GM18858 (cell line): ENCODE measurements around the gene SLC17A5.
"Not testable (repeated sequence)": the region's sequence is repeated elsewhere in the genome, so short reads cannot be mapped to it uniquely, and the experiment has no call there.

Source experiments
- ATAC-seq: cut with Tn5 transposase; IDR thresholded peaks from one replicate; pipeline ENCODE4 v1.9.1; 2021; ENCODE audit not compliant: unreplicated experiment

SLC17A5 gene

DNA sequence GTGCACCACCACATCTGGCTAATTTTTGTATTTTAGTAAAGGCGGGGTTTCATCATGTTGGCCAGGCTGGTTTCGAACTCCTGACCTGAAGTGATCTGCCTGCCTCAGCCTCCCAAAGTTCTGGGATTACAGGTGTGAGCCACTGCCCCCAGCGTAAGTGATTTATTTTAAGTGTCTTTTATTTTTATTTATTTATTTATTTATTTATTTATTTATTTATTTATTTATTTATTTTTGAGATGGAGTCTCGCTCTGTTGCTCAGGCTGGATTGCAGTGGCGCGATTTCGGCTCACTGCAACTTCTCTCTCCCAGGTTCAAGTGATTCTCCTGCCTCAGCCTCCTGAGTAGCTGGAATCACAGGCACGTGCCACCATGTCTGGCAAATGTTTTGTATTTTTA is 30.3 kb downstream of the SLC17A5 start:
- ATAC-seq: not testable (repeated sequence)

DNA sequence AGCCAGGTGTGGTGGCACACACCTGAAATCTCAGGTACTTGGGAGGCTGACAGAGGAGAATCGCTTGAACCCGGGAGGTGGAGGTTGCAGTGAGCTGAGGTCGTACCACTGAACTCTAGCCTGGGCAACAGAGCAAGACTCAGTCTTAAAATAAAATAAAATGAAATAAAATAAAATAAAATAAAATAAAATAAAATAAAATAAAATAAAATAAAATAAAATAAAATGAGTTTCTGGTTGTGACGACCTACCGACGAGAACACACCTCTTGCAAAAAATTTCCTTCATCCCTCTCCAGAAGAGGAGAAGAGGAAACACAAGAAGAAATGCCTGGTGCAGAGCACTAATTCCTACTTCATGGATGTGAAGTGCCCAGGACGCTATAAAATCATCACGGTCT is 35.7 kb downstream of the SLC17A5 start:
- ATAC-seq: not testable (repeated sequence)

DNA sequence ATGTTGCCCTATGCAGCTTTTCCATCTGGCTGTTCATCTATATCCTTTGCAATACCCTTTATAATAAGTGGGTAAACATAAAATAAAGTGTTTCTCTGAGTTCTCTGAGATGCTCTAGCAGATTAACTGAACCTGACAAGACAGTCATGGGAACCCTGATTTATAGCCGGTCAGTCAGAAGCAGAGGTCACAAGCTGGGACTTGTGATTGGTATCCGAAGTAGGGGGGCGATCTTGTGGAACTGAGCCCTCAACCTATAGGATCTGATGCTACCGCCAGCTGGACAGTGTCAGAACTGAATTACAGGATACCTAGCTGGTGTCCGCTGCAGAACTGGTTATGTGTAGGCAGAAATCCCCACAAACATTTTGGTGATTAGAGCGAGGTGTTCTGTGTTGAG is 39.0 kb downstream of the SLC17A5 start:
- ATAC-seq: no peak

DNA sequence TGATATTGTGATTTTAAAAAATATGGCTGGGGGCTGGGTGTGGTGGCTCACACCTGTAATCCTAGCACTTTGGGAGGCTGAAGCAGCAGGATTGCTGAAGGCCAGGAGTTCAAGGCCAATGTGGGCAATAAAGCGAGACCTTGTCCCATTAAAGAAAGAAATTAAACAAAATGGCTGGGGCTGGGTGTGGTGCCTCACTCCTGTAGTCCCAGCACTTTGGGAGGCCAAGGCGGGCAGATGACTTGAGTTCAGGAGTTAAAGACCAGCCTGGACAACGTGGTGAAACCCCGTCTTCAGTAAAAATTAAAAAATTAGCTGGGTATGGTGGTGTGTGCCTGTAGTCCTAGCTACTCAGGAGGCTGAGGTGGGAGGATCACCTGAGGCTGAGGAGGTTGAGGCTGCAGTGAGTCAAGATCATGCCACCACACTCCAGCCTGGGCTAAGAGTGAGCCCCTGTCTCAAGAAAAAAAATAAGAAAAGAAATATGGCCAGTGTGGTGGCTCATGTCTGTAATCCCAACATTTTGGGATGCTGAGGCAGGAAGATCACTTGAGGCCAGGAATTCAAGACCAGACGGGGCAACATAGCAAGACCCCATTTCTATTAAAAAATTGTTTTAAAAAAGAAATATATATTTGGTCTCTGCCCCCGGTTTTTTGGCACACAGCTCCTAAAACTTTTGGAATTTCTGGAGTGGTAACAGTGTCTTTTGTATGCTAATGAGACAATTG is 39.8 kb downstream of the SLC17A5 start:
- ATAC-seq: no peak

DNA sequence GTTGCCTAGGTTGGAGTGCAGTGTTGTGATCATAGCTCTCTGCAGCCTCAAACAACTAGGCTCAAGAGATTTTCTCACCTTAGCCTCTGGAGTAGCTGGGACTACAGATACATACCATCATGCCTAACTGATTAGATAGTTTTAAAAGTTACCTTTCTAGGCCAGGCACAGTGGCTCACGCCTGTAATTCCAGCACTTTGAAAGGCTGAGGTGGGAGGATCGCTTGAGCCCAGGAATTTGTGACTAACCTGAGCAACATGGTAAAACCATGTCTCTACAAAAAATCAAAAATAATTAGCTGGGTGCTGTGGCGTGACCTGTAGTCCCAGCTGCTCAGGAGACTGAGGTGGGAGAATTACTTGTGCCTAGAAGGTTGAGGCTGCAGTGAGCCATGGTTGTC is 41.2 kb downstream of the SLC17A5 start:
- ATAC-seq: no peak

DNA sequence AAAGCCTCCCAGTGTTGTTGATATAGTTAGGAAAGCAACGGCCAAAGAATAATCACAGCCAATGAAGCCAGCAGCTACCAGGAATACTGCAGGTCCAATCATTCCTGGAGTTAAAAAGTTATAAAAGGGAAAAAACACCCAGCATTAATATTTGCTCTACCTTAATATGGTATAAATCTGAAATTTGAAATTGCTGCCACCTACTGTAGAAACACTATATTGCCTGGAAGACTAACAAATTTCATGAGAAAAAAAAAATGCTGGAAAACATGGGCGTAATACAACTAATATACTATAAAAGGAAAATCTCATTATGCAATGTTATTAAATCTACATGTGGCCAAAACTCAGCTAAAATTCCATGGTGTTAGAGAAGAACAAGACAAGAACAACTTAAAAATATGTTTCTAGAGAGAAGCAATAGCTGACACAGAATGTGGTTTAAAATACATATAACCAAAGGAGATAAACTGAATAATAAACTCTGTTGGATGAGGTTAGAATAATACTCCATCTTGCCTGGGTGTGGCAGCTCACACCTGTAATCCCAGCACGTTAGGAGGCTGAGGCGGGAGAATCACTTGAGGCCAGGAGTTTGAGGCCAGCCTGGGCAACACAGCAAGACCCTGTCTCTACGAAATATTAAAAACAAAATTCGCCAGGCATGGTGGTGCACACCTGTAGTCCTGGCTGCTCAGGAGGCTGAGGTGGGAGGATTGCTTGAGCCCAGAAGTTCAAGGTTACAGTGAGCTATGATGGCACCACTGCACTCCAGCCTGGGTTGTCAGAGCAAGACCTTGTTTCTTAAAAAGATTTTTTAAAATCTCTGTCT is 43.1 kb downstream of the SLC17A5 start:
- peak; percentile 49 for ATAC-seq

DNA sequence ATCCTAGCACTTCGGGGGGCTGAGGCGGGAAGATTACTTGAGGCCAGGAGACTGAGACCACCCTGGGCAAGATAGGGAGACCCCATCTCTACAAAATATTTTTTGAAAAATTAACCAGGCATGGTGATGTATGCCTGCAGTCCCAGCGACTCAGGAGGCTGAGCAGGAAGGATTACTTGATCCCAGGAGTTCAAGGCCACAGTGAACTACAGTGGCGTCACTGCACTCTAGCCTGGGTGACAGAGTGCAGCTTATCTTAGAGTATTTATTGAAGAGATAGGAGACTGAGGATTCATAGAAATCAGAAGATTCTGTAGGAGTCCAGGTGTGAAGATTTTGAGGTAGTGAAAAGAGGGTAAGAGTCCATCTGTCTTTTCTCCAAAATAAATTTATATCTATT is 45.0 kb downstream of the SLC17A5 start:
- no peak for ATAC-seq

DNA sequence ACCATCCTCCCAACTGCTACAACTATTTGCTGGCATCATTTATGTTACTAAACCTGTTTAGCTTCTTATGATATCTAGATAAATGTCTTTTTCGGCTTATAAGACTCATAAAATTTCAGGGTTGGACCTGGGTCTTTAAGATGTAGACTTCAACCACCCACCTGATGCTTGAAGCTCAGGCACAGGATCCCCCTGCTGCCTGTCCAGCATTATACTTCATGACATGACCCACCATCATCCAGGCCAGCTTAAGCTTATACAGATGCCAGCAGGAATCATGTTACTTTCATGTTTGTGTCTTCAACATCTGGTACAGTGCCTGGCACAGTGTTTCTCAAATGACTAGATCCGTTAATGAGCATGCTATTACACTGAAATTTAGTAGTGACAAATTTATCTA is 47.4 kb downstream of the SLC17A5 start:
- no peak for ATAC-seq

DNA sequence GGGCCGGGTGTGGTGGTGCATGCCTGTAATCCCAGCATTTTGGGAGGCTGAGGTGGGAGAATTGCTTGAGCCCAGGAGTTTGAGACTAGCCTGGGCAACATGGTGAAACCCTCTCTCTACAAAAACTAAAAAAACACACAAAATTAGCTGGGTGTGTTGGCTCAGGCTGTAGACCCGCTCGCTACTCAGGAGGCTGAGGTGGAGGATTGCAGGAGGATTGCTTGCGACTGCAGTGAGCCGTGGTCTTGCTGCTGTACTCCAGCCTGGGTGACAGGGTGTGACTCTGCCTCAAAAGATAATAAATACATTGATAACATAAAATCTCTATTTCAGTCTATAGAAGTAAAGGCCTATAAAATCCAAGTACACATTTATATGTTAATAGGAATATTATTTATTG is 49.3 kb downstream of the SLC17A5 start:
- no peak for ATAC-seq

DNA sequence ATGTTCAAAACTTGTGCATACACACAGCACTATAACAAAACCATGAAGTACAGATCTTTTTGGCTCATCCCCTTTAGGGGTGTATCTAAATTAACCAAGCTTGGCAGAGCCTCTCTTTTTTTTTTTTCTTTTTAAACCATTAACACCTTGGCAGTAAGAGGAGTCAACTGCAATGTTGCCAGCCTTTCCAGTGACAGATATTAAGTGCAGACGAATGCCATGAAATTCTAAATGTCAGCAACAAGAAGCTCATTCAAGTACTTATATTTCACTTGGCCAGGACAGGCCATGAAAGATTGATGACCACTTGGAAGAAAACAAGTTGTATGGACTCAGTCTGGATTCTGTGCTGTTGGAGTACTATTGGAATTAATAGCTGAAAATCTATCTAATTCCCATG is 49.8 kb downstream of the SLC17A5 start:
- no peak for ATAC-seq

DNA sequence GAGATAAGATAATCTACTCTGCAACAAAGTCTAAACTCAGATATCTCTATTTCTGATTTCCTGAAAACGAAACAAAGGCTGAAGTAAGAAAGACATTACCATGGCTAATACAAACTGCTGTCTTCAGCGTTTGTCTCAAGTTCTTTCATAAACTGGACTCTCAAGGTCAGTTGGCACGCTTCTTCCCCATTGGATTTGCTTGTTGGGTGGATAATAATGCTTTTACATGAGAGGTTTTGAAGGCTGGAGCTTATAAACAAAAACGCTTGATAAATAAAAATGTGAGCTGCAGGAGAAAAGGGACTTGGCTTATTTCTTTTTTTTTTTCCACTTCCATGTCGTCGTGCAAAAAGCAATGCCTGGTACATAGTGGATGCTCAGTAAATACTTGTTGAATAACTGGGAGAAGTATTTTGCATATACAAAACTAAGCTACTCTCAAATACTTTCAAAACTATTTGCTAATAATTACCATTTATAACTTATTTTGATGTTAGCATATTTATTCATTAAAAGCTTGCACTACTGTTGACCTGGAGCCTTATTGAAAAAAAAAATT is 67.3 kb downstream of the SLC17A5 start:
- ATAC-seq: no peak

DNA sequence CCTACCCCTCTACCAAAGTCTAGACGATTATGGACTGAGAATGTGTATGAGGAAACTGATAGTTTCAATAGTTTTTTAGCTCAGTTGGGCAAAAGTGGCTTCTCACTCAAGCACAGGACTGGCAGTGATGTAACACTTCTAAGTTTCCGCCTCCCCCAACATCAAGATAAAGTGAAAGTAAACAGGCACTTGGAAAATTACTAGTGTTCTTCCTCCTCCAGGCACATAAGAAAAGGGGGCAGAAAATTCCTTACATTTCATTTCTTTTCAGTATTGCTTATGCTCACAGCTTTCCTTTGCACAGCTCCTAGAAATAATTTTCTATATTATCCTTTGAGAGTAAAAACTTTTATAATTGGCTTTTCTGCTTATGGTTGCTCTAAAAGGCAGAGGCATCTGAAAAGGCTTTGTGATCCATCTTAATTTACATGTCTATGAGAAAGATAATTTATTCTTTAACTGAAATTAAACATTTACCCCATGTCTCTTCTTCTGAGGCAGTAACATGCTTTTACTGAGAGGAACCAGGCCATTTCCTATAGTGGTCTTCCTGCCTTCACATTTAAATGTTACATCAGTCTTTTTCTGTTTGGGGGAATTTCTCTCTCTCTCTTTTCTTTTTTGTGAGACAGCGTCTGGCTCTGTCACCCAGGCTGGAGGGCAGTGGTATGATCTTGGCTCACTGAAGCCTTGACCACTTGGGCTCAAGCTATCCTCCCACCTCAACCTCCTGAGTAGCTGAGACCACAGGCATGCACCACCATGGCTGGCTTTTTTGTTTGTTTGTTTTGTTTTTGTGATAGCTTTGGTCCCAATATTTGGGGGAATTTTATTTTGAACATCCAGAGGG is 68.0 kb downstream of the SLC17A5 start:
- ATAC-seq: peak; percentile 83

DNA sequence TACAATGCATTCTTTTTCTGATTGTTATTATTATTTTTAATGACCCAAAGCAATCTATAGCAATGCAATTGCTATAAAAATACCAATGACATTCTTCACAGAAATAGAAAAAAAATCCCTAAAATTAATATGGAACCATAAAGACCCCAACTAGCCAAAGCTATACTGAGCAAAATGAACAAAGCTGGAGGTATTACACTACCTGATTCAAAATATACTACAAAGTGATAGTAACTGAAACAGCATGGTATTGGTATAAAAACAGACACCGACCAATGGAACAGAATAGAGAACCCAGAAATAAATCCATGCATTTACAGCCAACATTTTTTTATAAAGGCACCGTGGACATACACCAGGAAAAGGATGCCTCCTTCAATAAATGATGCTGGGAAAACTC is 72.5 kb downstream of the SLC17A5 start:
- no peak for ATAC-seq

DNA sequence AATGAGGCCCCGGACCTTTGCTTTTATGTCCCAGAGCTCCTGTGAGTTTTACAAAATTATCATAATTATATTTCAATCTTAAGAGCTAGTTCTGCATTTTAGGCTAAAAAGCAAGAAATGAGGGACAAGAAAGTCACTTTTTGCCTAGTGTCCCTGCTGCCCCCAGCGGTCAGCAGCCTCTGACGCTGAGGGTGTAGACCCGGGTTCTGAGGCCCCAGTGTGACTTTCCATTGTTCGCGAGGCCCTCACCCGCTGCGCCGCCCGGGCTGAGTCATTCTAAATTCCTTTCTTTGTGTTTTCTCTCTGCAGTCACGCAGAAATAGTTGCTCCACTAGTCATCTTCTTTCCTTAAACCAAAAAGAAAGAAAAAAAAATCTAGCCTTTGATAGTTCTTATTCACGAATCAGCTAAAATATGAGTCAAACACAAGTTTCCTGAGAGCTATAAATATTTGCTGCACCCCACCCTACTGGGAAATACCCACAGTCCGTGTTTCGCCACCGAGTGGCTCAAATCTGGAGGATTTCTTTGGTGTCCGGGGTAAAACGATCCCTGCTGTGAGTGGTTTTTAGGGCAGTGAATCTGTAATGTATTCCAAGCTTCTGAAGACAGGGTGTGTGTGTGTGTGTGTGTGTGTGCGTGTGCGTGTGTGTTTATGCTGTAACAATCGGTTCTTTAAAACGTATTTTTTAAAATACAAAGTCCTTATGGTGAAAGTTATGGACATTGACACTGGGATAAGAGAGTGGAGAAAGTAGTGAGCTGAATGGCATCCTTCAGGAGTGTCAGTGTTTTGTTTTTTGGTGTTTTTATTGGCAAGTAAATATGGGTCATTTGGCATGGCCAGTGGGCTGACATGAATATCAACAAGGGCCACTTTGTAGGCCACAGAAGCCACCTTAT is 73.3 kb downstream of the SLC17A5 start:
- peak; percentile 64 for ATAC-seq

DNA sequence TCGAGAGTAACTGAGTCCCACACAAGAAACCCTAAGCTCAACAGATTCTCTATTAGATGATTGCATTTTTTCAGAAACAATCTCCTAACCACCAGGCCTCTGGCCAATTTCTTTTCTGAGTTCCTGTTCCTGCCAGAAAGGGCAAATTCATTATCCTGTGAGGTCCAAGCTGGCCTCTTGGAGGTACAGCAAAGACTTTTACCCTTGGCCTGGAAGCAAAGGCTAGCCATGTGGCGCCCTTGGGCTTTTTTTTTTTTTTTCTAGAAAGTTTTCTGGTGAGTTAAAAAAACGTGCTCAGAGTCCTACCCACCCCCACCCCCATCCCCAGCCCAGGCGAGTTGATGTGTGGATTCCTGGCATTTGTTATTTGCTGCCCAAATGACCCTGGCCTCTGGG is 73.9 kb downstream of the SLC17A5 start:
- no peak for ATAC-seq

DNA sequence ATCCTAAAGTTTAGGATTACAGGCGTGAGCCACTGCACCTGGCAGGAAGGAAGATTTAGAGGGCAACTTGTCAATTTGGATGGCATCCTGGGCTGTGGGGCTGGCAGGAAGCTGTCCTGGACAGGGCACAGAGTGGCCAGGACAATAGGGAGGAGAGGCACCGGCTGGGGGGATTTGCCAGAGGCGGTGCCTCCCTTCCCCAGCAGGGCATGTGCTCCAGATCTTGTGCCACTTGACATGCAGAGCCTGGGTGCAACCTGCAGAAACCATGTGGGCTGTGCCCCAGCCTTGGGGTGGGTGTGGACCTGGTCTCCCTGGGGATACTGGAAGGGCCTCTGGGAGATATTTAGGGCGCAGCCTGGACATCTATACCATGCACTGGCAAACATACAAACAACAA is 74.4 kb downstream of the SLC17A5 start:
- ATAC-seq: no peak

DNA sequence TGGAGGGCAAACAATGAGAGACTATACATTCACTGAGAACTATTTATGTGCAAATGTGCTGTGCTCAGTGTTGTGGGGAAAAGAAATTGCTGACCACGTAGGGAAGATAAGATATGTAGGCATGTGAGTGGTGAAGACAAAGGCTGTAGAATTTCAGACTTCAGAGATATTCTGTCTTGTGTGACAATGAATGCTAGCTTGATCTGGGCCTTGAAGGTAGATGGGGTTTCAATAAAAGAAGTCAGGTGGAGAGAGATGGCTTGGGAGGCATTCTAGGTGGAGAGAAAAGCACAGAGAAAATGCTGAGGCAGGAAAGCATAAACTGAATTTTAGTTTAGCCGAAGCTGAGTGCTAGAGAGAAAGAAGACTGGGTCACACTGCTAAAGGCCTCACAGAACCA is 76.1 kb downstream of the SLC17A5 start:
- no peak for ATAC-seq

DNA sequence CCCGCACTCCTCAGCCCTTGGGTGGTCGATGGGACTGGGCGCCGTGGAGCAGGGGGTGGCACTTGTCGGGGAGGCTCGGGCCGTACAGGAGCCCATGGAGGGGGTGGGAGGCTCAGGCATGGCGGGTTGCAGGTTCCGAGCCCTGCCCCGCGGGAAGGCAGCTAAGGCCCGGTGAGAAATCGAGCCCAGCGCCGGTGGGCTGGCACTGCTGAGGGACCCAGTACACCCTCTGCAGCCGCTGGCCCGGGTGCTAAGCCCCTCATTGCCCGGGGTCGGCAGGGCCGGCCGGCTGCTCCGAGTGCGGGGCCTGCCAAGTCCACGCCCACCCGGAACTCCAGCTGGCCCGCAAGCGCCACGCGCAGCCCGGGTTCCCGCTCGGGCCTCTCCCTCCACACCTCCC is 81.3 kb downstream of the SLC17A5 start:
- ATAC-seq: not testable (repeated sequence)

DNA sequence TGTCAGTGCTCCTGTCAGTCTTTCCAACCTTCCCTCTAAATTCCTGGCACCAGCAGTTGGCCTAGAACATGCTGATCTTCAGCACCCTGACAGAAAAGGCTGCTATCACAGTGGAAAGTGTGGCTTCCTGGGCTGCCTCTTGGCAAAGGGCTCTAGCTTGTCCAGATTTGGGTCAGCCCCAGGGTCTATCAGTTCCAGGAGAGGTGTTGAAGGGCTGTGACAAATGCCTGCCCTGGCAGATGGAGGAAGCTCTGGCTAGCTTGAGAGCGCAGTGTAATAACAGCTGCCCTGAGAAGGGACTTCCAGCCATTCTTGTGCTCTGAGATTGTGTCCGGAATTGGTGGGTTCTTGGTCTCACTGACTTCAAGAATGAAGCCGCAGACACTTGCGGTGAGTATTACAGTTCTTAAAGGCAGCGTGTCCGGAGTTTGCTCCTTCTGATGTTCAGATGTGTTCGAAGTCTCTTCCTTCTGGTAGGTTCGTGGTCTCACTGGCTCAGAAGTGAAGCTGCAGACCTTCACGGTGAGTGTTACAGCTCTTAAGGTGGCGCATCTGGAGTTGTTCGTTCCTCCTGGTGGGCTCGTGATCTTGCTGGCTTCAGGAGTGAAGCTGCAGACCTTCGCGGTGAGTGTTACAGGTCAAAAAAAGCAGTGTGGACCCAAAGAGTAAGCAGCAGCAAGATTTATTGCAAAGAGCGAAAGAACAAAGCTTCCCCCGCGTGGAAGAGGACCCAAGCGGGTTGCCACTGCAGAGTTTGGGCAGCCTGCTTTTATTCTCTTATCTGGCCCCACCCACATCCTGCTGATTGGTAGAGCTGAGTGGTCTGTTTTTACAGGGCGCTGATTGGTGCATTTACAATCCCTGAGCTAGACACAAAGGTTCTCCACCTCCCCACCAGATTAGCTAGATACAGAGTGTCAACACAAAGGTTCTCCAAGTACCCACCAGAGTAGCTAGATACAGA is 82.3 kb downstream of the SLC17A5 start:
- not testable (repeated sequence) for ATAC-seq
